RWPE2 (cell line): ENCODE data around the gene NDP.

Source experiments
- ATAC-seq: fragments of 200-7000 bp; cut with Tn5 transposase; 3 replicates; pipeline ENCODE4 v1.9.1; 2021; ENCODE audit warnings: low read depth
- DNase-seq: peaks from one replicate; pipeline ENCODE4 v3.0.0-alpha.2; 2020; ENCODE audit warnings: low spot score
- H3K27ac ChIP-seq: fragments of 450-650 bp; 2 replicates; pipeline ENCODE4 v1.5.1; 2017; ENCODE audit warnings: mild to moderate bottlenecking; ENCODE audit not compliant: poor library complexity, severe bottlenecking
- H3K27me3 ChIP-seq: fragments of 250-450 bp; sonication (Bioruptor Pico); 2 replicates; pipeline ENCODE4 v1.5.1; 2021; ENCODE audit warnings: mild to moderate bottlenecking, moderate library complexity; ENCODE audit not compliant: insufficient read depth, poor library complexity, severe bottlenecking
- H3K36me3 ChIP-seq: fragments of 250-450 bp; sonication (Bioruptor Pico); 2 replicates; pipeline ENCODE4 v1.5.1; 2020; ENCODE audit warnings: low read depth, mild to moderate bottlenecking, moderate library complexity
- H3K4me1 ChIP-seq: fragments of 250-450 bp; sonication (Bioruptor Pico); 2 replicates; pipeline ENCODE4 v1.5.1; 2021; ENCODE audit warnings: mild to moderate bottlenecking, moderate library complexity; ENCODE audit not compliant: insufficient read depth, poor library complexity, severe bottlenecking
- H3K4me3 ChIP-seq: fragments of 250-450 bp; sonication (Bioruptor Pico); 2 replicates; pipeline ENCODE4 v1.5.1; 2021; ENCODE audit warnings: mild to moderate bottlenecking, moderate library complexity; ENCODE audit not compliant: severe bottlenecking
- H3K9me3 ChIP-seq: fragments of 250-450 bp; sonication (Bioruptor Pico); 2 replicates; pipeline ENCODE4 v1.5.1; 2021; ENCODE audit warnings: mild to moderate bottlenecking, moderate library complexity; ENCODE audit not compliant: severe bottlenecking
- CTCF ChIP-seq: fragments of 450-650 bp; IDR thresholded peaks from one replicate; pipeline ENCODE4 v1.5.1; 2017; ENCODE audit warnings: mild to moderate bottlenecking, moderate library complexity; ENCODE audit not compliant: poor library complexity, severe bottlenecking

Gene NDP

GRCh38 chrX:43974100-43974475 is 898 bp upstream of the NDP start:
- TF ChIP-seq CTCF = no peak
- no peaks in the 10 kb centered on the region for H3K9me3 ChIP-seq
- H3K4me3 ChIP-seq = no peak overlapping the region
- H3K27me3 ChIP-seq = no peaks in the 10 kb centered on the region
- H3K27ac ChIP-seq = no peak overlapping the region
- no peaks in the 10 kb centered on the region for H3K36me3 ChIP-seq
- H3K4me1 ChIP-seq = no peaks in the 10 kb centered on the region
- ATAC-seq (peak; percentile 58; the same call in 1 of the 3 replicates), DNase-seq (no peak)

- ATAC-seq (no peak), DNase-seq (no peak)
- H3K36me3 ChIP-seq = no peaks in the 10 kb centered on the region
- TF ChIP-seq CTCF = no peak
- H3K4me1 ChIP-seq = no peaks in the 10 kb centered on the region
- H3K9me3 ChIP-seq = no peaks in the 10 kb centered on the region
- H3K27ac ChIP-seq = no peak overlapping the region
- no peaks in the 10 kb centered on the region for H3K27me3 ChIP-seq
- H3K4me3 ChIP-seq = no peak overlapping the region
Observed at GRCh38 chrX:43971966-43972961, 926 bp downstream of the NDP start.

- DNase-seq (no peak), ATAC-seq (peak; percentile 55; the same call in 2 of the 3 replicates)
- no peaks in the 10 kb centered on the region for H3K9me3 ChIP-seq
- no peaks in the 10 kb centered on the region for H3K27me3 ChIP-seq
- no peaks in the 10 kb centered on the region for H3K4me1 ChIP-seq
- no peak overlapping the region for H3K4me3 ChIP-seq
- H3K27ac ChIP-seq = no peak overlapping the region
- H3K36me3 ChIP-seq = no peaks in the 10 kb centered on the region
- no peak for TF ChIP-seq CTCF
Observed at GRCh38 chrX:43970528-43970927, 2.7 kb downstream of the NDP start.

DNA sequence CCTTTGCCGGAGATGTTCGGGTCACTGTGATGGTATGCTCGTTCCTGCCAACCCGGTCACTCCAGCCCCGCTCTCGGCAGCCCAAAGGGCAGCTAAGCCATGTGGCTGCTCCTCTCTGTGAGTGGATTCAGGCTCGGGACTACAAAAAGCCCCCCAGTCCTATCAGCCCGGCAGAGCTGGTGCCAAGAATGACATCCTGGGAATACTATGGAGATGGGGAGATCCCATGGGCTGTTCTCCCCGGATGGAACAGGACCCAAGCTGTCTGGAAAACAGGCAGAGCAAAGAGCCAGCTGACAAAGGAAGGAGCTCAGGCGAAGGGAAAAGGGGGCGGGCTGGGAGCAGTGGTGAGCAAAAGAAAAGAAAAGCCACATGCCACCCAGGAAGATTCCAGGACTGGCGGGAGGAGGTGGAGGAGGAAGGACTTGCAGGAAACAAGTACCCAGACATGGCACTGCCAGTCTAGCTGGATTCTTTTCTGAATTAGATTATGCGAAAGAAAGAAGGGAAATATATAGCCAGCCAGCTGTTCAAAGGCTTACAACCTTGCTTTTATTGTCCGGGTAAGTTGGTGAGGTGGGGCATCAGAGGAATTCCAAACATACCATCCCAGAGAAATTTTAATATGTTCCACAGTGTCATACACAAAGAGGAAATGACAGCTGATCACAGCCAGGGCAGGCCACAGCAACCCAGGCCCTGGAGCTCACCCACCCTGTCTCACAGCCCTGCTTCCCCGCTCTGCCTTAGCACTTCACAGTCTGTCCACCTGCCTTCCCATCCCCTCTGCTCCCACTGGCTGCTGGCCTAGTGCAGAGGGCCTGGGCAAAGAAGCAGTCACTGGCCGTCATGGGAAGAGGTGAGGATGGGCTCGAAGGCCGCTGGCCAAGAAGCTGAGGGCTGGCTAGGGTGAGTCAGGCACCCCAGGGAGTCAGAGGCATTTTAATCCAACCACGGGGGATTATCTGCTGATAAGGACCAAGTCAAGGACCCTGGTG is 3.4 kb downstream of the NDP start:
- Histone ChIP-seq H3K4me3 (no peak overlapping the region), H3K27ac (no peak overlapping the region), H3K9me3 (no peaks in the 10 kb centered on the region), H3K4me1 (no peaks in the 10 kb centered on the region), H3K36me3 (no peaks in the 10 kb centered on the region), H3K27me3 (no peaks in the 10 kb centered on the region)
- TF ChIP-seq CTCF = no peak
- ATAC-seq = no peak
- DNase-seq = no peak
